Loucy (cell line): Measurements from ENCODE around the gene CCDC127.

Experiments
- CTCF ChIP-seq: fragments of 200-600 bp; sonication (generic); conservative IDR thresholded peaks from 2 replicates; pipeline ENCODE4 v1.5.1; 2014; ENCODE audit warnings: mild to moderate bottlenecking, antibody characterized with exemption, low read length
- EZH2phosphoT487 ChIP-seq: fragments of 200-600 bp; IDR thresholded peaks from 2 replicates; pipeline ENCODE4 v1.6.1; 2018; ENCODE audit warnings: antibody characterized with exemption, mild to moderate bottlenecking, moderate library complexity, borderline replicate concordance

- TF ChIP-seq CTCF (no peak), EZH2phosphoT487 (no peak)
These were observed 55.2 kb downstream of the CCDC127 start for GRCh38 chr5:162565-163337.
